ENCODE measurements around the gene FOXP1. TPM values are rescaled to one million over a fixed set of nuclear protein-coding genes. Genes with fewer than 3 reads are reported as not detected.

FOXP1 gene
- total RNA-seq, 1 experiment from 2014 or later = 2.9 TPM

GRCh38 chr3:70994644-70995043, 588.9 kb downstream of the FOXP1 start:
- TF ChIP-seq CTCF (IDR thresholded peaks at IDR 0.05) (no peak), SIN3A (IDR thresholded peaks at IDR 0.05; ENCODE audit: borderline replicate concordance, insufficient read depth, low read depth, low read length) (no peak), REST (IDR thresholded peaks at IDR 0.05; ENCODE audit: insufficient read depth in 1 of 2, low read depth in 2 of 2, low read length in 1 of 2) (no peak), TCF7L2 (IDR thresholded peaks at IDR 0.05; ENCODE audit: low read depth, low read length) (no peak), POLR2AphosphoS5 (IDR thresholded peaks at IDR 0.05; ENCODE audit: low read depth, low read length) (no peak)
- intact Hi-C loops (cut with micrococcal nuclease; ENCODE audit: unreplicated experiment) (no loop called here), in situ Hi-C loops (cut with HindIII; ENCODE audit: low pct_unique_long_range_greater_than_20kb, low sequenced_read_pairs) (no loop called here)
- BruUV-seq (replicated peaks) = no TSS peak
- Histone ChIP-seq H3K27ac (ENCODE audit: low read length) (no peak overlapping the region), H3K4me3 (ENCODE audit: low read depth in 2 of 2, low read length in 2 of 2) (no peak overlapping the region), H3K36me3 (ENCODE audit: control insufficient read depth, insufficient read depth, low read length) (no peaks in the 10 kb centered on the region), H3K4me1 (ENCODE audit: control insufficient read depth, insufficient read depth, low read length) (no peaks in the 10 kb centered on the region), H3K27me3 (ENCODE audit: control insufficient read depth, insufficient read depth, low read length) (no peaks in the 10 kb centered on the region), H3K9me3 (ENCODE audit: control insufficient read depth, insufficient read depth, low read depth, low read length) (no peaks in the 10 kb centered on the region)
- ChIA-PET CTCF (no interaction called here), POLR2A (interaction anchor here (0.7 kb wide), 1 partner anchor 1260 kb away, joined by 4 read pairs; no protein-coding TSS in a partner anchor)
- no peak for DNase-seq (ENCODE audit: low read depth, low spot score)
- ATAC-seq = no peak

GRCh38 chr3:70992562-70993204, 590.8 kb downstream of the FOXP1 start:
- H3K4me3 ChIP-seq (ENCODE audit: low read depth in 2 of 2, low read length in 2 of 2) = no peak overlapping the region
- ATAC-seq = no peak
- H3K36me3 ChIP-seq (ENCODE audit: control insufficient read depth, insufficient read depth, low read length) = no peaks in the 10 kb centered on the region
- DNase-seq (ENCODE audit: low read depth, low spot score) = no peak
- intact Hi-C loops (cut with micrococcal nuclease; ENCODE audit: unreplicated experiment) = no loop called here
- BruUV-seq (replicated peaks) = no TSS peak
- no peaks in the 10 kb centered on the region for H3K9me3 ChIP-seq (ENCODE audit: control insufficient read depth, insufficient read depth, low read depth, low read length)
- ChIA-PET POLR2A (no interaction called here), CTCF (no interaction called here)
- H3K27me3 ChIP-seq (ENCODE audit: control insufficient read depth, insufficient read depth, low read length) = no peaks in the 10 kb centered on the region
- no peaks in the 10 kb centered on the region for H3K4me1 ChIP-seq (ENCODE audit: control insufficient read depth, insufficient read depth, low read length)
- in situ Hi-C loops (cut with HindIII; ENCODE audit: low pct_unique_long_range_greater_than_20kb, low sequenced_read_pairs) = no loop called here
- H3K27ac ChIP-seq (ENCODE audit: low read length) = no peak overlapping the region
- TF ChIP-seq TCF7L2 (IDR thresholded peaks at IDR 0.05; ENCODE audit: low read depth, low read length) (no peak), REST (IDR thresholded peaks at IDR 0.05; ENCODE audit: insufficient read depth in 1 of 2, low read depth in 2 of 2, low read length in 1 of 2) (no peak), CTCF (IDR thresholded peaks at IDR 0.05) (no peak), SIN3A (IDR thresholded peaks at IDR 0.05; ENCODE audit: borderline replicate concordance, insufficient read depth, low read depth, low read length) (no peak), POLR2AphosphoS5 (IDR thresholded peaks at IDR 0.05; ENCODE audit: low read depth, low read length) (no peak)

Data from Panc1 (cell line).